Kidney (tissue), 14 donors: ENCODE data around the gene MTIF3. TPM values are rescaled to one million over a fixed set of nuclear protein-coding genes. Genes with fewer than 3 reads are reported as not detected.

Experiments used
- DNase-seq, 5 donors: peaks; one replicate each; pipeline ENCODE4 v3.0.0-alpha.2; 2013 to 2020
- FAIRE-seq: peaks from 2 replicates; lab custom pipeline; 2012; peaks lifted over from hg19 to GRCh38; lab: Jason Lieb, UNC
- H3K27ac ChIP-seq, 2 donors: one replicate each; pipeline ENCODE4 v1.7.0; 2013; ENCODE audit warnings: low read depth in 2 of 2, low read length in 2 of 2, inconsistent platforms in 1 of 2
- H3K27me3 ChIP-seq: one replicate; pipeline ENCODE4 v1.7.1; 2013; ENCODE audit warnings: low read length, inconsistent platforms; ENCODE audit not compliant: control insufficient read depth, insufficient read depth
- H3K36me3 ChIP-seq, 3 donors: one replicate each; pipeline versions ENCODE4 v1.7.0 to v1.7.1; 2013; ENCODE audit warnings: low read length in 3 of 3, control low read depth in 1 of 3, inconsistent platforms in 1 of 3; ENCODE audit not compliant: insufficient read depth in 3 of 3, control insufficient read depth in 2 of 3
- H3K4me1 ChIP-seq, 3 donors: one replicate each; pipeline versions ENCODE4 v1.7.0 to v1.7.1; 2013; ENCODE audit warnings: low read length in 3 of 3, inconsistent platforms in 1 of 3, low read depth in 1 of 3; ENCODE audit not compliant: control insufficient read depth in 2 of 3, insufficient read depth in 2 of 3
- H3K4me3 ChIP-seq, 3 donors: one replicate each; pipeline versions ENCODE4 v1.7.0 to v1.8.1; 2013; ENCODE audit warnings: low read length in 3 of 3, control low read depth in 1 of 3, inconsistent platforms in 1 of 3
- H3K9ac ChIP-seq, 3 donors: one replicate each; pipeline versions ENCODE4 v1.7.0 to v1.7.1; 2013; ENCODE audit warnings: low read length in 3 of 3, control low read depth in 1 of 3, inconsistent platforms in 1 of 3
- H3K9me3 ChIP-seq, 3 donors: one replicate each; pipeline versions ENCODE4 v1.7.0 to v1.7.1; 2013; ENCODE audit warnings: low read length in 3 of 3, control low read depth in 1 of 3, inconsistent platforms in 1 of 3; ENCODE audit not compliant: control insufficient read depth in 2 of 3, insufficient read depth in 1 of 3
- CTCF ChIP-seq: IDR thresholded peaks from 3 replicates; pipeline ENCODE4 v1.5.1; 2012; ENCODE audit warnings: mild to moderate bottlenecking, moderate library complexity, borderline replicate concordance; ENCODE audit not compliant: insufficient read depth; ENCODE audit errors: extremely low read depth
- intact Hi-C: fragments of 100-400 bp; cut with DNase I; formaldehyde crosslinking; loops from one replicate; pipeline ENCODE4 v1.11.1; 2022
- polyA plus RNA-seq: library from polyadenylated mRNA; stranded (reverse); fragments of 350-450 nt; fragmentation: Illumina TruSeq; extraction: RNeasy Lipid Tissue Mini Kit (QIAGEN cat#74804); gene quantifications from one replicate; pipeline ENCODE4 v1.2.3, GENCODE V29; 2014; ENCODE audit warnings: low read depth, low replicate concordance; ENCODE audit not compliant: insufficient read depth
- total RNA-seq: library from RNA; stranded (reverse); fragmentation: NEBNext Ultra II Directional; extraction: Animal tissue kit (Norgen Biotek cat#: 25700); gene quantifications from one replicate; pipeline ENCODE4 v1.2.1, GENCODE V29; 2021
- donor health status: control.
- donor health status: control.
- donor health status: control.
- donor health status: control.
- donor health status: control.
- donor health status: DM: yes; HTN: yes; CAD: no.
- donor health status: Normal renal cell carcinoma (clear cell type).

Gene MTIF3
- total and polyA plus RNA-seq, 2 donors from 2014 or later: 48.5 to 130 TPM

- no peak overlapping the region for H3K9ac ChIP-seq
- FAIRE-seq (no peak), DNase-seq (no peak)
- H3K27me3 ChIP-seq: no peaks in the 10 kb centered on the region
- no peaks in the 10 kb centered on the region for H3K36me3 ChIP-seq
- peaks cover 0 to 3% (median 0%) of the 10 kb centered on the region in 3 donors for H3K9me3 ChIP-seq
- H3K4me3 ChIP-seq: no peak overlapping the region
- no peak for TF ChIP-seq CTCF
- H3K4me1 ChIP-seq: peaks cover 6 to 25% (median 12%) of the 10 kb centered on the region in 3 donors
- H3K27ac ChIP-seq: no peak overlapping the region
- intact Hi-C loops: no loop called here
Observed at GRCh38 chr13:27408074-27408473, 42.3 kb downstream of the MTIF3 start.

- Histone ChIP-seq H3K9ac (no peak overlapping the region), H3K27me3 (no peaks in the 10 kb centered on the region), H3K4me3 (no peak overlapping the region), H3K36me3 (no peaks in the 10 kb centered on the region), H3K4me1 (peaks cover 6 to 31% (median 17%) of the 10 kb centered on the region in 3 donors), H3K9me3 (peaks cover 0 to 3% (median 0%) of the 10 kb centered on the region in 3 donors), H3K27ac (no peak overlapping the region)
- intact Hi-C loops: no loop called here
- TF ChIP-seq CTCF: peak; percentile 34
- FAIRE-seq: no peak
- peak in 2 of 5 donors; percentile 34 to 57 for DNase-seq
Observed at GRCh38 chr13:27406178-27406939, 44.0 kb downstream of the MTIF3 start.

DNA sequence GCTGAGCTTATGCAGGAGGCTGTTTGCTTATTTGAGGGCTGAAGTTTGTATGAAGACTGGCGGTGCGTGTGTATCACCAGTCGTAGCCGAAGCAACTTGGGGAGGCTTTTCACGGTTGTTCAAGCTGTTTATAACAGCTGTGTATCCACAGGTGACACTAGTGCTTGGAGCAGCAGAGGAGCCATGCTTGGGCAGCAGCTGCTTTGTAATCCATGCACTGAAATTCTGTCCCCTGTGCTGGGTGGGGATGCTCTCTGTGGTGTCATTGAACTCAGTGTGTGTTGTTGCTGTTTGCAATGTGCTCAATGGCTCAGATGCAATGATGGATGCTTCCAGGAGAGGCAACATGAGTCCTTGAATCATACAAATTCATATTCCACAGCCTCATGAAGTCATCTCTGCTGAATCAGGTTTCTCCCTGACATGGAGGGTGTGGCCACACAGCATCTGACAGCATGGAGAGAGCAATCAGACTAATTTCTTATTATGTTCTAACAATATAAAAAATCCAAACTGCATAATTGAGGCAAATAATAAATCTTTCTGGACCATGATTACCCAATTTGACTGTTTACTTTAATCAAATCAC is 44.7 kb downstream of the MTIF3 start:
- FAIRE-seq (no peak), DNase-seq (no peak)
- H3K4me3 ChIP-seq: no peak overlapping the region
- H3K9me3 ChIP-seq: peaks cover 0 to 3% (median 0%) of the 10 kb centered on the region in 3 donors
- no peak for TF ChIP-seq CTCF
- intact Hi-C loops: no loop called here
- no peaks in the 10 kb centered on the region for H3K27me3 ChIP-seq
- H3K9ac ChIP-seq: no peak overlapping the region
- H3K27ac ChIP-seq: no peak overlapping the region
- H3K4me1 ChIP-seq: peaks cover 6 to 31% (median 17%) of the 10 kb centered on the region in 3 donors
- H3K36me3 ChIP-seq: no peaks in the 10 kb centered on the region
